GM18511 (cell line): ENCODE measurements around the gene ZBTB16.

Experiments used
- ATAC-seq: cut with Tn5 transposase; IDR thresholded peaks from one replicate; pipeline ENCODE4 v1.9.1; 2021; ENCODE audit warnings: mild to moderate bottlenecking, moderate library complexity; ENCODE audit not compliant: unreplicated experiment

ZBTB16 gene

GRCh38 chr11:114255289-114255688 is 195.8 kb downstream of the ZBTB16 start:
- no peak for ATAC-seq

GRCh38 chr11:114256176-114256966 is 196.9 kb downstream of the ZBTB16 start:
- no peak for ATAC-seq

GRCh38 chr11:114256967-114257286 is 197.4 kb downstream of the ZBTB16 start:
- ATAC-seq, result no peak

- ATAC-seq, result no peak
Measured at GRCh38 chr11:114257621-114258558, 198.4 kb downstream of the ZBTB16 start.

- ATAC-seq, result no peak
Measured at GRCh38 chr11:114258696-114259095, 199.2 kb downstream of the ZBTB16 start.

GRCh38 chr11:114259124-114259526 is 199.6 kb downstream of the ZBTB16 start:
- ATAC-seq, result no peak

- no peak for ATAC-seq
Measured at GRCh38 chr11:114259551-114259983, 200.1 kb downstream of the ZBTB16 start.

- ATAC-seq, result no peak
Measured at GRCh38 chr11:114260077-114260476, 200.6 kb downstream of the ZBTB16 start.

GRCh38 chr11:114260483-114260882 is 201.0 kb downstream of the ZBTB16 start:
- no peak for ATAC-seq

- no peak for ATAC-seq
Measured at GRCh38 chr11:114261791-114262190, 202.3 kb downstream of the ZBTB16 start.

GRCh38 chr11:114262681-114263512 is 203.4 kb downstream of the ZBTB16 start:
- no peak for ATAC-seq

- no peak for ATAC-seq
Measured at GRCh38 chr11:114263513-114264170, 204.1 kb downstream of the ZBTB16 start.

- ATAC-seq, result no peak
Measured at GRCh38 chr11:114264381-114264780, 204.9 kb downstream of the ZBTB16 start.

GRCh38 chr11:114265122-114265878 is 205.8 kb downstream of the ZBTB16 start:
- no peak for ATAC-seq

GRCh38 chr11:114269498-114269897 is 210.0 kb downstream of the ZBTB16 start:
- no peak for ATAC-seq

- no peak for ATAC-seq
Measured at GRCh38 chr11:114270531-114271270, 211.2 kb downstream of the ZBTB16 start.

GRCh38 chr11:114271316-114271715 is 211.8 kb downstream of the ZBTB16 start:
- no peak for ATAC-seq

- ATAC-seq, result no peak
Measured at GRCh38 chr11:114272311-114272710, 212.8 kb downstream of the ZBTB16 start.

GRCh38 chr11:114273071-114273470 is 213.6 kb downstream of the ZBTB16 start:
- ATAC-seq, result no peak
